KOPT-K1 (cell line): ENCODE measurements around the gene UGT1A9.

Experiments used
- H3K27ac ChIP-seq: fragments of 200-600 bp; sonication (generic); 2 replicates; pipeline ENCODE4 v1.5.1; 2016; ENCODE audit warnings: antibody characterized with exemption, mild to moderate bottlenecking, low read depth, low read length; ENCODE audit not compliant: poor library complexity, severe bottlenecking
- H3K36me3 ChIP-seq: fragments of 200-600 bp; sonication (generic); 2 replicates; pipeline ENCODE4 v1.5.1; 2017; ENCODE audit warnings: antibody characterized with exemption, mild to moderate bottlenecking, low read length, moderate library complexity; ENCODE audit not compliant: insufficient read depth
- H3K9me3 ChIP-seq: fragments of 200-600 bp; sonication (generic); 2 replicates; pipeline ENCODE4 v1.5.1; 2017; ENCODE audit warnings: antibody characterized with exemption, low read length, mild to moderate bottlenecking; ENCODE audit not compliant: insufficient read depth, poor library complexity, severe bottlenecking

UGT1A9 gene

DNA sequence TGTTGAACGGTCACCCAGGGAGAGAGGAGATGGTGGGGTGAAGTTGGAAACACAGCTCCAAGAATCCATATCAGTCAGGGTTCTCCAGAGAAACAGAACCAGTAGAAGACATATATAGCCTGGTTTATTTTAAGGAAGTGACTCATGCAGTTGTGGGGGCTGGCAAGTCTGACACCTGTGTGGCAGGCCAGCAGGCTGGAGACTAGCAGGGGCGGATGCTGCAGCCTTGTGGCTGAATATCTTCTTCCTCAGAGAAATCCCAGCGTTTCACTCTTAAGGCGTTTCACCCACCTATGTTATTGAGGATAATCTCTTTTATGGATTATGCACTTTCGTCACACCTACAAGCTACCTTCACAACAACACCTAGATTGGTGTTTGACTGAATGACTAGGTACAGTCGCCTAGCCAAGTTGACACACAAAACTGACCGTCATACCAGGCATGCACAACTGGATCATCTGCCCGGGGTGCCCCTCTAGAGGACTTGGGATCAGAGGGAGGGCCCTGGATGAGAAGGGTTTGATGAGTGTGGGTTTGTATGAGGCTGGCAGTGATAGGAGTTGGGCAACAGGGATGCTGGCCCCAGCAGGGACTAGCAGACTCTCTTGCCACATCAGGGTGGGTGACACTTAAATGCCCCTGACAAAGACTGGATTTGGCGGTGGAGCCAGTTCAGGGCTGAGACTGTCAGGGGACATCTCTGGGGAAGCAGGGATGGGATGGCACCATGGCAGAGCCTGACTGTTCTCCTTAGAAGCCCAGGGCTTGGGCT, 129.8 kb downstream of the UGT1A9 start:
- H3K36me3 ChIP-seq: no peaks in the 10 kb centered on the region
- no peak overlapping the region for H3K27ac ChIP-seq
- no peaks in the 10 kb centered on the region for H3K9me3 ChIP-seq

DNA sequence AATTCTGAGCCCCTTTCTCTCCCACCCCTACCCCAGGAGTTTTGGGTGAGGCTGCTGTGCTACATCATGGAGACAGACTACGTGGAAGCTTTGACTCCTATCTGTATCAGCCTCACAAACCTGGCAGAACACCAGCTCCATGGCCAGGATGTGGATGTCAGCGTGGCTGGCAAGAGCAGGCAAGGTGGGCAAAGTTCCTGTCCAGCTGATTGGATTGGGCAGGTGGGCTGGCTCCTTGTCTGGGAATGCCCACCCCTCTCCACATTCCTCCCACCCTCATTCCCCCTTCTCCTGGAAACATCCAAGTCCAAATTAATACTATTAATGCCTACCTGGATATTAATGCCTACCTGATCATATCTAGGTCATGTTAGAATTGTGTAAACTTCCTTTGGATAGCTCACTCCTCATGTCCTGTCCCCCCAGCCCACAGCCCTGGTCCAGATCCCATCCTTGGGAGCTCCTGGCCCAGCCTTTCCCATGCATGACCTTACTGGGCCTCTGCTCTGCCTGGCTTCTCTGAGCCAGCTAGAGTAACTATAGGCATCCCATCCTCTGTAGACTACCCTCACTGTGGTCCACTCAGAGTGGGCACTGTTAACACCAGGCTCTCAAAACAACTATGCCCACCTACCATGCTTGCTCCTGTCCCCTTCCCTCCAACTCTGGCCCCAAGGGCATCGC, 130.6 kb downstream of the UGT1A9 start:
- Histone ChIP-seq H3K27ac (no peak overlapping the region), H3K9me3 (no peaks in the 10 kb centered on the region), H3K36me3 (no peaks in the 10 kb centered on the region)

DNA sequence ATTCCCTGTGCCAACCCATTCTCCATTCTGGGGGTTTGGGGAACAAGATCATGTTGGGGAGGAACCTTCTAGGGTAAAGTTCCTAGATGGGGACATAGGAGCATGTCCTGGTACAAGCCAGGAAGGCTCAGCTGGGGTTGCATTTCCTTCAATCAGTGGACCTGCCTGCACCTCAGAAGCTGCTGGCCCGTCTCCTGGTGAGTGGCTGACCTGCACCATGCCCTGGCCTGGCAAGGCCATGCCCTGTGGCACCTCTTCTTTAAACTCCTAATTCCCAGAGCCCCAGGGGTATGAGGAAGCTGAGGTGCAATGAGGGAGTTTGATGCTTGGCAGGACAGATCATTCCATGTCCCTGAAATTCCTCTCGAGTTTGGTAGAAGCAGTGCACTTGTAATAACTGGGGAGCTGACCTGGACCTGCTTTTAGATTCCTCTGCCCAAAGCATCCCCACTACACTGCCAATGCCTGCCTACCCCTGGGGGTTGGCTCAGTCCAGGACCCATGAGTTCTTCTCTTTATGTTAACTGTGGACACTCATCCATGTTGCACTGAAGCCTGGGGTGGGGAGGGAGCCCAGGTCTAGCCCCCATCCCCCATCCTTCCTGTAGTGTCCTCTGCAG, 131.7 kb downstream of the UGT1A9 start:
- Histone ChIP-seq H3K27ac (no peak overlapping the region), H3K36me3 (no peaks in the 10 kb centered on the region), H3K9me3 (peaks cover 2% of the 10 kb centered on the region)

DNA sequence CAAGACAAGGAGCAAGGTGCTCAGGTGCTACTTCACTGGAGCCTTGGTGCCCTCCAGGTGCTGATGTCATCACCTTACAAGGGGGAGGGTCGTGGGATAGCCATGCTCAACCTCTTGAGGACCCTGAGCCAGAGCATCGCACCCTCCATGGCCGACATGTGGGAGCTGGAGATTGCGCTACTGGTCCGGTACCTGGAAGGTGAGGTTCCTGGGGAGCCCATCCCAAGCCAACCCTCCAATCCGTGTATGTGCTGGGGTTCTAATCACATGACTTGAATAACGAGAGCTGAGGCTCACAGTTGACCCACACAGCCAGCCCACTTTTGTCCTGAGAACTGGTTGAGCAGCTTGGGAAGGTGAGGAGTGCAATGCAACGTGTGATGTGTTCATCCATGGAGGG, 132.3 kb downstream of the UGT1A9 start:
- Histone ChIP-seq H3K9me3 (peaks cover 5% of the 10 kb centered on the region), H3K36me3 (no peaks in the 10 kb centered on the region), H3K27ac (no peak overlapping the region)

DNA sequence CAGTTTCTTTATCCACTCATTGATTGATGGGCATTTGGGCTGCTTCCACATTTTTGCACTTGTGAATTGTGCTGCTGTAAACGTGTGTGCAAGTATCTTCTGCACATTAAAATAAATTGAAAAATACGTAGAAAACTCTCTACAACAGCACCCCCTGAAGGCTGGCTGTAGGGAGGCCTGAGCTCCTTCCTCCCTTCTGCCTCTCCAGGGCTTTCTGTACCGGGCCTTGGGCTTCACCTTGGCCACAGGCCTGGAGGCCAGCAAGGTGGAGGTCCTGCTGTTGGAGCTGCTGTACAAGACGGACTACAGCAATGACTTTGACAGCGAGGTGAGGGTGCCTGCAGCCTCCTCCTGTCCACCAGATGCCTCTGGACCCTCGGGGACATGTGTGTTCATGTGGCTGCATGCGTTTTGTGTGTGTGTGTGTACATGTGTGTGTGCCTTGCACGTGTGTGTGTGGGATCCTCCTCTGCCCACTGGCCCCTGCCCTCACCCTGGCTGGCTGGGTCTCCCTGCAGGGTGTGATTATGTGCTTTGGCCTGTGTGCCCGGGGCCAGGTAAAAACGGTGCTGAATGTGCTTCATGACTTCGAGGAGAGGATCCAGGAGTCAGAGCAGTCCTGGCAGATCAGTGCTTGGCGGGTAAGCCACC, 135.6 kb downstream of the UGT1A9 start:
- Histone ChIP-seq H3K27ac (no peak overlapping the region), H3K9me3 (peaks cover 10% of the 10 kb centered on the region), H3K36me3 (no peaks in the 10 kb centered on the region)

DNA sequence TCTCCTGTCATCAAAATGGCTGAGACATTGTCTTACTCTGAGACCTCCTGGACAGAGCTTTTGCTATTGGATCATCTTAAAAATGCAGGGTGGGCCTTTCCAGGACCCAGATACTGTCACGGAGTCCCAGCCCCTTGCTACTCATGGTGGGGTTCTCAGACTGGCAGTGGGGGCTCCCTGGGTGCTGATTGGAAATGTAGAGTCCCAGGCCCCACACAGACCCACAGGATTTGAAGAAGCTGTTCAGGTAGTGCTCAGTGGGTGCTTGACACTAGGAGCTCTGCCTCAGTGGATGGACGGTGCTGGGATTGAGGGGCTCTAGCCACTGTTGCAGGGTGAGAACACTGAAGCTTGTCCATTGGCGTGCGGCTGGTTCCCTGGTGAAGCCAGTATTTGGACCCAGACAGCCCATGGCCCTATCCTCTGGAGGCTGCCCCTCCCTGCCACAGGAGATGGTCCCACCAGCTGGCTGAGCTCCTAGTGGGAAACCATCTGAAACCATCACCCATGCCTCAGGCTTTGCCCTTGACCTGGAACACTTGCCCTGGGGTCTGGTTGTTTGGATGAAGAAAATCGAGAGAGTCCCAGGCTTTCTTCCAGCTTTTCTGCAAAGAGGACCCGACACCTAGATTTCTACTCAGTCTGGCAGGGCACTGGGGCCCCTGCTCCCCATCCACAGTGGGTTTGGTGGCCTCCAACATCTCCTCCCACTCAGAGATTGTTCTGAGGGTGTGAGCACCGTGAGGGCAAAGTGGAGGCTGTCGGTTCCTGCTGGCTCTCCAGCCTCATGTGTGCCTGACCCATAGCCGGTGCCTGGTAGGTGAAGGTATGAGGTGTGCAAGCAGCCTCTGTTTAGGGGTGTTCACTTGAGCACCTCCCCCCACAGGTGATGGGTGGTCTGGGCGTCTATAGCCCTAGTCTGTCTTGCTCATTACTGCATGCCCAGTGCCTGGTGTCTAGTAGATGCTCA, 136.6 kb downstream of the UGT1A9 start:
- no peaks in the 10 kb centered on the region for H3K36me3 ChIP-seq
- peaks cover 10% of the 10 kb centered on the region for H3K9me3 ChIP-seq
- no peak overlapping the region for H3K27ac ChIP-seq

DNA sequence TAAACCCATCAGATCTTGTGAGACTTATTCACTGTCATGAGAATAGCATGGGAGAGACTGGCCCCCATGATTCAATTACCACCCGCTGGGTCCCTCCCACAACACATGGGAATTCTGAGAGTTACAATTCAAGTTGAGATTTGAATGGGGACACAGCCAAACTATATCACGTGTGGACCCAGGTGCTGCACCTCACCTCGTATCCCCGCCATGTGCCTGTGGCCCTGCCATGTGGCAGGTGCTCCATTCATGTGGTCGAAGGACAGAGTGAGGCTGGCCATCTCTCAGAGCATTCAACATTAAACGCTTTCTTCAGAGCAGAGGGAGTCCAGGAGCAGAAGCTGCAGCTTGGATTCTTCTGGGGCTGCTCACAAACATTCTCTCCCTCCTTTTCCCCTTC, 138.7 kb downstream of the UGT1A9 start:
- H3K9me3 ChIP-seq: peaks cover 10% of the 10 kb centered on the region
- no peaks in the 10 kb centered on the region for H3K36me3 ChIP-seq

DNA sequence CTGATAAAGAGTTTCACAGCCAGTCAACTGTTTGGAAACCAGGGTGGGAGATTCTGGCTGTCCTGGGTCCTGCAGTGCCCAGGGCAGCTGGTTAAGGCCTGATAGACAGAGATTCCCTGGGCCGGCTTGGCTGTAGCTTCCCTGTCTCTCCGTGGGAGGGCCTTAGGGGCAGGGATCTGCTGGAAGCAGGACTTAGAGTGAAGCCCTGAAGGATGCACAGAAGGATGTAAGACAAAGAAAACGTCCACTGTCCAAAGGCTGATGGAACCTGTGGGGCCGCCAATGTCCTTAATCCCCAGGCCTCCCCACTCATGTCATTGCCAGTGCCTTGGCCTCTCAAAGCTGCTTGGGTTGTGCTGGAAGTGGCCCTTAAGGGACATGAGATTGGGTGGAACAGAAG, 139.4 kb downstream of the UGT1A9 start:
- no peak overlapping the region for H3K27ac ChIP-seq
- H3K9me3 ChIP-seq: peaks cover 10% of the 10 kb centered on the region
- no peaks in the 10 kb centered on the region for H3K36me3 ChIP-seq

More for the DNA sequence above, 138.7 kb downstream of the UGT1A9 start:
- no peak overlapping the region for H3K27ac ChIP-seq

DNA sequence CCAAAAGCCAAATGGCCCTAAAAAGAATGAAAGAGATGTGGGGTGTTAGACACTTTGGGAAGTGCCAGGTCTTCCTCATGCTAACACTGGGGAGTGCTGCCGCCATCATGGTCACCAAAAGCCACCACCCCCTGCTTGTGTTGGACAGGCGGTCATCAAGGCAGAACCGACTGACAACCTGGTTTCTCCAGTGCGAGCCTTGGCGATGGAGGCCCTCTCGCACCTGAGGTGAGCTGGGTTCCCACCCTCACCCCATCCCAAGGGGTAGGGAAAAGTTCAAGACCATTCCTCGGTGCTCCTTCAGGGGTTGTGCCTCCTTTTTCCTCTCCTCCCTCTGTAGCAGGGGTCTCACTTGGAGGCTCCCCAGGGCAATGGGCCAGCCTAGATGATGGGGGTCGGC, 140.0 kb downstream of the UGT1A9 start:
- Histone ChIP-seq H3K9me3 (peaks cover 10% of the 10 kb centered on the region), H3K27ac (no peak overlapping the region), H3K36me3 (no peaks in the 10 kb centered on the region)

DNA sequence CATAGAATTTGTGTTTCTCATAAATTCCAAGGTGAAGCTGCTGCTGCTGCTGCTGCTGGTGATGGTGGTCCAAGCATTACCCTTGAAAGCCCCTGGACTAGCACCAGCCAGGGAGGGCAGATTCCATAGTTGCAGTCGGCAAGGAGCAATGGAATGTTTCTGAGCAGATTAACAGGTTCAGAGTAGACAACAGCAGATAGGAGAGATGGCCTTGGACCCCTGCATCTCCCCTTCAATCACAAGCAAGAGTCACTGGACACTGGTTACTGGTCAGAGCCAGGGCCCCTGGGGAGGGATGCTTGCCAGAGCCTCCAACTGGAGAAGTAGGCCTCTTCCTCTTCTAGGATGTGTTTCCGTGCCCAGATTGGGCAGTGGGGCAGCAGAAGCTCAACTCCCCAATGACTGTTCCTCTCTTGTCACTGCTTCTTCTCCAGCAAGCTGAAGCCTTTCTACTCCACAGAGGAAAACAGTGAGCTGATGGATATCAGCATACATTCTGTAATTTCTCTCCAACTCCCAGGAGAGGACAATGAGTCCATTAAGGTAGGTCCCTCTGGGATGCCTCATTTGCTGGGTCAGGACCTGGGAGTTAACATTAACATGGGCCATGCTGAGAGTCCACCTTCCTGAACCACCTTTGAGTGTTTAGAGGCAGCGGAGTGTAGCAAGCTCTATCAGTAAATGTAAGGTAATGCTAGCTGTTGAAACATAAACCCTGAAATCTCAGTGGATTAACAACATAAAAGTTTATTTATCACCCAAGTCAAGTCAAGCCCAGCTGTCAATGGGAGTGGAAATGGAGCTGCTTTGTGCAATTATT, 141.7 kb downstream of the UGT1A9 start:
- H3K27ac ChIP-seq: no peak overlapping the region
- H3K36me3 ChIP-seq: no peaks in the 10 kb centered on the region
- H3K9me3 ChIP-seq: peaks cover 8% of the 10 kb centered on the region

DNA sequence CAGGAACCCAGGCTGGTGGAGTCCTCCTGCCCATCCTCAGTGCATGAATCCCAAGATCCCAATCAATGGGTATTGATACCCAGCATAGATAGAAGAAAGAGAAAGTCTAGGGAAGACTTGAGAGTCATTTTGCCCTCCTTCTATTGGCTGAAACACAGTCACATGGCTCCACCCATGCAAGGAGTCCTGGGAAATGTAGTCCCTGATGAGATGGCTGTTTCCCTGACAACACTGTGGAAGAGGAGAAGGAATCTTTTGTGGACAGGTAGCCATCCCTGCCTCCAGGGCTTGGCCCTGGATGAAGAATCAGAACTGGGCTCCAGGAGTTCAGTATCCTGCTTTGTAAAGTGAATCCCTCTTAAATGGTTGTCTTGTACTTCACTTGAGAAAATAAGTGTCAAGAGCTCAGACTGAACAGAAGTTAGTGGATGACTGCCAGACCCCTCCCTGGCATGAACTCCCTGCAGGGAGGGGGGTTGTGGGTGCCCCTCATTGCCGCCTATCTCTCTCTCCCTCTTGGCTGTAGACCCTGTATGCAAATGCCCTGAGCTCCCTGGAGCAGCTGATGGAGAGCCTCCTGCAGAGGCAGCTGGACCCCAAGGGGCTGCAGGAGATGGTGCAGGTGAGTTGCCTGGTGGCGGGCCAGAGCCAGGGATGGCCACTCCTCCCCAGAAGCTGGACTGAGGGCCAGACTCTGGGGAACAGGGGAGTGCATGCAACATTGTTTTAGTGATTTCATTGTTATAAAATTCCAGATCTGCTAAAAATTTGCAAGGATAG, 142.5 kb downstream of the UGT1A9 start:
- Histone ChIP-seq H3K27ac (no peak overlapping the region), H3K36me3 (no peaks in the 10 kb centered on the region), H3K9me3 (peaks cover 3% of the 10 kb centered on the region)

DNA sequence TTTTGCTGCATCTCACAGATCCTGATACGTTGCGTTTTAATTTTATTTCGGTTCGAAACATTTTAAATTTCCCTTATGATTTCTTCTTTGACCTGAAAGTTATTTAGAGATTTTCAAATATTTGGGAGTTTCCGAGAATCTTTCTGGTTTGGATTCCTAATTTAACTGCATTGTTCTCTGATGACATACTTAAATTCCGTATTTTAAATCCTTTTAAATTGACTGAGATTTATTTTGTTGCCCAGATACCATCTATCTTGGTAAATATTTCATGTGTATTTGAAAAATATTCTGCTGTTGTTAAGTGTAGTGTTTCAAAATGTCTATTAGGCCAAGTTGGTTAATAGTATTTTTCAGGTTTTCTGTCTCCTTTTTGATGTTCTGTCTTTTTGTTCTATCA, 144.2 kb downstream of the UGT1A9 start:
- Histone ChIP-seq H3K27ac (no peak overlapping the region), H3K36me3 (no peaks in the 10 kb centered on the region), H3K9me3 (no peaks in the 10 kb centered on the region)

DNA sequence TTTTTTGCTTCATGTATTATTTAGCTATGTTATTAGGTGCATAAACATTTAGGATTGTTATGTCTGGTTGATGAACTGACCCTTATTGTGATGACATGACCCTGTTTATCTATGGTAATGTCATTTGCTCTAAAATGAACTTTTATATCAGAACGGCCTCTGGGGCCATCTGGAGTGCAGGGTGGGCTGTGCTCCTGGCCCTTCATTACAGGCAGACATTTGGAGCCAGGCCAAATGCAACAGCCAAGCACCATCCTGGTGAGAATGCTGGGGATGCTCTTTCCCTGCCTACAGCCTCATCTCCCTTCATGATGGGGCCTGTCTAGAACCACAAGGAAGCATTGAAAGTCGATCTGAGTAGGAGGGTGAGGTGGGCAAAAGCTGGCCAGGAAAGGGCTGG, 144.6 kb downstream of the UGT1A9 start:
- H3K36me3 ChIP-seq: no peaks in the 10 kb centered on the region
- H3K27ac ChIP-seq: no peak overlapping the region
- no peaks in the 10 kb centered on the region for H3K9me3 ChIP-seq
